K562 (cell line): ENCODE results near the gene TSC22D1. TPM values are rescaled to one million over a fixed set of nuclear protein-coding genes. Genes with fewer than 3 reads are reported as not detected.

Source experiments
- ATAC-seq: fragments of 200-7000 bp; cut with Tn5 transposase; 3 replicates; pipeline ENCODE4 v1.9.1; 2020; ENCODE audit warnings: moderate library complexity
- BruUV-seq: library from RNA; stranded (reverse); fragments of 400-500 nt; replicated peaks from 2 replicates; lab custom pipeline; 2021; lab: Mats Ljungman, UMichigan
- CTCF ChIA-PET: fragments of 300-600 bp; formaldehyde crosslinking; extraction: SDS; loops from one replicate; lab custom pipeline; 2021; ENCODE audit warnings: low intra/inter-chr PET ratio; lab: Yijun Ruan, JAX
- POLR2A ChIA-PET: fragments of 300-600, 350-650 bp; sonication (Branson Sonifier 250); formaldehyde crosslinking; extraction: SDS; loops from one replicate; lab custom pipeline; 2021; ENCODE audit warnings: antibody characterized with exemption, inconsistent platforms; lab: Yijun Ruan, JAX
- DNase-seq, 4 experiments: peaks; one replicate each; pipeline versions ENCODE4 v3.0.0 to v3.0.0-alpha.2; 2011 to 2018; ENCODE audit warnings: low spot score in 3 of 4, mixed read lengths in 3 of 4; ENCODE audit errors: extremely low read depth in 1 of 4
- FAIRE-seq: peaks from 2 replicates; lab custom pipeline; 2011; peaks lifted over from hg19 to GRCh38; lab: Jason Lieb, UNC
- H2AFZ ChIP-seq: 2 replicates; pipeline ENCODE4 v1.6.0; 2011; ENCODE audit warnings: low read depth, low read length, control low read depth, inconsistent platforms
- H3K27ac ChIP-seq: fragments of 200-600 bp; 3 replicates; pipeline ENCODE4 v1.8.0; 2011; ENCODE audit warnings: low read depth, mild to moderate bottlenecking, control low read depth, inconsistent platforms, low read length, moderate library complexity, mixed read lengths; ENCODE audit errors: extremely low read depth
- H3K27me3 ChIP-seq, 2 experiments: fragments of 300-600 bp in 1 of 2; 2 replicates in 1 of 2; 3 replicates in 1 of 2; pipeline versions ENCODE4 v1.6.0 to v1.8.0; 2011; ENCODE audit warnings: inconsistent platforms in 2 of 2, low read length in 2 of 2, mild to moderate bottlenecking in 1 of 2, mixed read lengths in 1 of 2, moderate library complexity in 1 of 2; ENCODE audit not compliant: control insufficient read depth in 2 of 2, insufficient read depth in 2 of 2
- H3K36me3 ChIP-seq: fragments of 300-600 bp; 3 replicates; pipeline ENCODE4 v1.8.0; 2011; ENCODE audit warnings: mild to moderate bottlenecking, low read length, inconsistent platforms; ENCODE audit not compliant: control insufficient read depth, insufficient read depth
- H3K4me1 ChIP-seq, 2 experiments: fragments of 200-600 bp in 1 of 2; replicated peaks in 1 of 2; 2 replicates in 1 of 2; 3 replicates in 1 of 2; pipeline versions ENCODE4 v1.5.1 to v1.8.0; 2011; ENCODE audit warnings: inconsistent platforms in 2 of 2, low read length in 2 of 2, mild to moderate bottlenecking in 1 of 2, mixed read lengths in 1 of 2, moderate library complexity in 1 of 2; ENCODE audit not compliant: control insufficient read depth in 2 of 2, insufficient read depth in 2 of 2
- H3K4me2 ChIP-seq: 2 replicates; pipeline ENCODE4 v1.6.1; 2011; ENCODE audit warnings: low read length, control low read depth, inconsistent platforms, mixed read lengths; ENCODE audit not compliant: insufficient read depth
- H3K4me3 ChIP-seq: fragments of 200-600 bp; sonication (generic), shearing (Covaris generic); 2 replicates; pipeline ENCODE4 v1.5.1; 2016; ENCODE audit warnings: control low read depth, inconsistent platforms
- H3K79me2 ChIP-seq: fragments of 200-600 bp; 3 replicates; pipeline ENCODE4 v1.8.0; 2011; ENCODE audit warnings: low read length, inconsistent platforms; ENCODE audit not compliant: control insufficient read depth, insufficient read depth
- H3K9ac ChIP-seq, 2 experiments: 2 replicates each; pipeline versions ENCODE4 v1.6.0 to v1.6.1; 2011; ENCODE audit warnings: low read depth in 2 of 2, low read length in 2 of 2, control low read depth in 1 of 2, inconsistent platforms in 1 of 2, mild to moderate bottlenecking in 1 of 2, mixed read lengths in 1 of 2; ENCODE audit not compliant: insufficient read depth in 1 of 2
- H3K9me1 ChIP-seq: one replicate; pipeline ENCODE4 v1.6.0; 2011; ENCODE audit warnings: inconsistent platforms, mild to moderate bottlenecking, low read length, moderate library complexity; ENCODE audit not compliant: control insufficient read depth, insufficient read depth
- H3K9me3 ChIP-seq: replicated peaks from 2 replicates; pipeline ENCODE4 v1.5.1; 2011; ENCODE audit warnings: low read depth, low read length, inconsistent platforms; ENCODE audit not compliant: control insufficient read depth, insufficient read depth
- H4K20me1 ChIP-seq: replicated peaks from 2 replicates; pipeline ENCODE4 v1.6.1; 2011; ENCODE audit warnings: low read length, inconsistent platforms, mixed read lengths; ENCODE audit not compliant: control insufficient read depth, insufficient read depth
- ATF4 ChIP-seq: fragments of 450-650 bp; formaldehyde crosslinking; IDR thresholded peaks from 2 replicates; pipeline ENCODE4 v1.4.0; 2022; ENCODE audit warnings: mild to moderate bottlenecking, moderate library complexity
- CGGBP1 ChIP-seq: fragments of 250-450 bp; sonication (Bioruptor Pico); IDR thresholded peaks from 2 replicates; pipeline ENCODE4 v1.9.0; 2021; ENCODE audit warnings: mild to moderate bottlenecking
- E2F1 ChIP-seq: sonication (generic); formaldehyde crosslinking; IDR thresholded peaks from 2 replicates; pipeline ENCODE4 v1.8.1; 2023; ENCODE audit warnings: mild to moderate bottlenecking, missing genetic modification reagents, moderate library complexity
- ETV5 ChIP-seq: sonication (generic); formaldehyde crosslinking; IDR thresholded peaks from 2 replicates; pipeline ENCODE4 v1.4.0; 2020; ENCODE audit warnings: low read depth, mild to moderate bottlenecking, missing genetic modification reagents
- FOXJ2 ChIP-seq: fragments of 200-800 bp; sonication (Bioruptor generic); IDR thresholded peaks from 2 replicates; pipeline ENCODE4 v1.6.1; 2016; ENCODE audit warnings: missing genetic modification characterization, missing compliant biosample characterization
- HBP1 ChIP-seq: fragments of 450-650 bp; formaldehyde crosslinking; IDR thresholded peaks from 2 replicates; pipeline ENCODE4 v1.4.0; 2022; ENCODE audit warnings: missing genetic modification characterization
- HDAC1 ChIP-seq, 2 experiments: fragments of 450-650 bp; IDR thresholded peaks; 2 replicates each; pipeline ENCODE4 v1.6.1; 2016 to 2017; ENCODE audit warnings: inconsistent platforms in 1 of 2, mild to moderate bottlenecking in 1 of 2, moderate library complexity in 1 of 2
- IRF1 ChIP-seq: sonication (generic); formaldehyde crosslinking; IDR thresholded peaks from 2 replicates; pipeline ENCODE4 v1.8.0; 2022; ENCODE audit warnings: missing genetic modification reagents, mild to moderate bottlenecking, borderline replicate concordance
- KLF1 ChIP-seq: fragments of 450-650 bp; IDR thresholded peaks from 2 replicates; pipeline ENCODE4 v1.6.1; 2016; ENCODE audit warnings: missing genetic modification characterization, missing compliant biosample characterization
- MTA2 ChIP-seq: fragments of 450-650 bp; IDR thresholded peaks from 2 replicates; pipeline ENCODE4 v1.6.1; 2016; ENCODE audit warnings: low read depth
- MYNN ChIP-seq, 2 experiments: sonication (generic); formaldehyde crosslinking in 1 of 2; IDR thresholded peaks; 2 replicates each; pipeline versions ENCODE4 v1.5.0 to v1.6.1; 2016 to 2020; ENCODE audit warnings: antibody characterized with exemption in 1 of 2, missing genetic modification reagents in 1 of 2
- POLR2G ChIP-seq: fragments of 200-400 bp; formaldehyde crosslinking; IDR thresholded peaks from 2 replicates; pipeline ENCODE4 v1.6.1; 2017; ENCODE audit warnings: low read depth, mild to moderate bottlenecking, antibody characterized with exemption, low read length, moderate library complexity
- RFX7 ChIP-seq: fragments of 250-450 bp; sonication (Bioruptor Pico); IDR thresholded peaks from 2 replicates; pipeline ENCODE4 v1.5.1; 2021; ENCODE audit warnings: mild to moderate bottlenecking
- SRSF7 ChIP-seq: fragments of 200-400 bp; formaldehyde crosslinking; optimal IDR thresholded peaks from 2 replicates; pipeline ENCODE3; 2017; ENCODE audit warnings: mild to moderate bottlenecking, low read depth, low read length
- WGBS: fragments of 100-300 bp; shearing (Covaris generic); methylation state at CpG from one replicate; pipeline ENCODE4 v1.1.6; 2016; ENCODE audit warnings: low coverage, mixed read lengths; ENCODE audit not compliant: insufficient coverage; ENCODE audit errors: missing lambda C conversion rate; 5-methylcytosine and 5-hydroxymethylcytosine counted together
- in situ Hi-C: fragments of 300-500 bp; cut with MboI; formaldehyde crosslinking; loops from 4 replicates; pipeline ENCODE4 v1.15.0; 2018; ENCODE audit warnings: inconsistent platforms, mixed read lengths
- intact Hi-C: fragments of 100-400 bp; cut with micrococcal nuclease; formaldehyde crosslinking; loops from 2 replicates; pipeline ENCODE4 v1.14.2; 2022
- polyA plus RNA-seq, 8 experiments: library from polyadenylated mRNA; depleted of rRNA in 4 of 8; stranded (reverse) in 5 of 8; unstranded in 3 of 8; fragments of >200 nt; fragmentation: Nextera tagmentation in 2 of 8; fragmentation: Illumina TruSeq in 1 of 8; extraction: Ambion mirVana in 2 of 8; extraction: Trizol in 1 of 8; gene quantifications; 2 replicates each; pipeline versions ENCODE4 v1.2.1 to v1.2.3, GENCODE V29; 2011 to 2014; ENCODE audit warnings: inconsistent platforms in 1 of 8, missing spikeins in 1 of 8
- total RNA-seq, 7 experiments: library from RNA; depleted of rRNA in 6 of 7; stranded (reverse); fragments of >200 nt in 6 of 7; fragmentation: Illumina TruSeq in 2 of 7; extraction: Trizol in 2 of 7; gene quantifications; 2 replicates each; pipeline versions ENCODE4 v1.2.1 to v1.2.3, GENCODE V29; 2011 to 2021; ENCODE audit warnings: low replicate concordance in 1 of 7

The TSC22D1 gene
- total and polyA plus RNA-seq, 9 of the 15 experiments (the other 6 are each of a cell fraction or from before 2014, with no cell fraction given), result 2.6 to 19.8 (median 8.4) TPM

- no TSS peak for BruUV-seq
- intact Hi-C loops (no loop called here), in situ Hi-C loops (no loop called here)
- Histone ChIP-seq H3K9ac (no peak overlapping the region), H3K4me2 (no peak overlapping the region), H3K27ac (no peak overlapping the region), H3K79me2 (no peaks in the 10 kb centered on the region), H3K9me1 (no peaks in the 10 kb centered on the region), H4K20me1 (no peaks in the 10 kb centered on the region), H3K9me3 (no peaks in the 10 kb centered on the region), H2AFZ (no peak overlapping the region), H3K4me3 (no peak overlapping the region), H3K27me3 (no peaks in the 10 kb centered on the region), H3K36me3 (no peaks in the 10 kb centered on the region), H3K4me1 (no peaks in the 10 kb centered on the region)
- ChIA-PET POLR2A (no interaction called here), CTCF (no interaction called here)
- 22% methylated on average over 3 of the region's 3 CpGs for WGBS
- TF ChIP-seq E2F1 (CRISPR knock-in tag), result no peak
- no peak for TF ChIP-seq CGGBP1
- no peak for TF ChIP-seq ETV5
- TF ChIP-seq ATF4, result no peak
- no peak for TF ChIP-seq MTA2
- TF ChIP-seq SRSF7, result no peak
- no peak for TF ChIP-seq RFX7
- TF ChIP-seq POLR2G, result no peak
- TF ChIP-seq FOXJ2, result no peak
- TF ChIP-seq KLF1 (tag), result no peak
- TF ChIP-seq IRF1 (CRISPR knock-in tag), result no peak
- TF ChIP-seq HBP1 (CRISPR knock-in tag), result no peak
- TF ChIP-seq HDAC1 (IDR thresholded peaks at IDR 0.05), result no peak
- no peak for TF ChIP-seq MYNN (IDR thresholded peaks at IDR 0.05)
- TF ChIP-seq MYNN (CRISPR knock-in tag; IDR thresholded peaks at IDR 0.05), result no peak
- DNase-seq (no peak), FAIRE-seq (no peak), ATAC-seq (no peak)
These were observed 32.8 kb downstream of the TSC22D1 start for GRCh38 chr13:44543369-44543768.
